Measurements from ENCODE around the gene LMBR1L. TPM values are rescaled to one million over a fixed set of nuclear protein-coding genes. Genes with fewer than 3 reads are reported as not detected.

LMBR1L gene
- total RNA-seq, 1 donor from 2014 or later = 33.3 TPM

Other genes with a start within 250 kb of the LMBR1L start
- gene RND1, start 245.0 kb downstream of the LMBR1L start, total RNA-seq = 0.62 TPM
- 5.5 TPM for gene FKBP11, start 185.4 kb downstream of the LMBR1L start, total RNA-seq
- gene ARF3, start 153.4 kb downstream of the LMBR1L start, total RNA-seq = 59.5 TPM
- gene WNT10B, start 139.1 kb downstream of the LMBR1L start, total RNA-seq = 0.16 TPM
- not detected for gene WNT1, start 132.5 kb downstream of the LMBR1L start, total RNA-seq
- 1.00 TPM for gene DDN, start 111.5 kb downstream of the LMBR1L start, total RNA-seq
- gene PRKAG1, start 92.1 kb downstream of the LMBR1L start, total RNA-seq = 80.4 TPM
- gene KMT2D, start 50.1 kb downstream of the LMBR1L start, total RNA-seq = 63.8 TPM
- gene RHEBL1, start 40.9 kb downstream of the LMBR1L start, total RNA-seq = 0.38 TPM
- gene DHH, start 16.0 kb downstream of the LMBR1L start, total RNA-seq = 1.6 TPM
- gene TUBA1B, start 20.5 kb upstream of the LMBR1L start, total RNA-seq = 377 TPM
- gene TUBA1A, start 78.2 kb upstream of the LMBR1L start, total RNA-seq = 250 TPM
- gene TUBA1C, start 154.2 kb upstream of the LMBR1L start, total RNA-seq = 39.5 TPM
- gene PRPH, start 184.3 kb upstream of the LMBR1L start, total RNA-seq = 0.38 TPM
- not detected for gene TROAP, start 212.4 kb upstream of the LMBR1L start, total RNA-seq
- not detected for gene C1QL4, start 226.3 kb upstream of the LMBR1L start, total RNA-seq
- gene DNAJC22, start 236.0 kb upstream of the LMBR1L start, total RNA-seq = 0.70 TPM